KMS-11 (cell line): ENCODE data around the gene OPRL1.

Experiments
- H2AFZ ChIP-seq: fragments of 200-600 bp; sonication (generic); 2 replicates; pipeline ENCODE4 v1.6.1; 2016; ENCODE audit warnings: antibody characterized with exemption, mixed run types, low read depth
- H3K27ac ChIP-seq: fragments of 200-600 bp; sonication (generic); 2 replicates; pipeline ENCODE4 v1.6.1; 2016; ENCODE audit warnings: mild to moderate bottlenecking, mixed run types
- H3K27me3 ChIP-seq: fragments of 200-600 bp; sonication (generic); 2 replicates; pipeline ENCODE4 v1.6.1; 2017; ENCODE audit warnings: mild to moderate bottlenecking, low read depth, mixed run types, moderate library complexity; ENCODE audit not compliant: insufficient read depth
- H3K36me3 ChIP-seq: fragments of 200-600 bp; sonication (generic); 2 replicates; pipeline ENCODE4 v1.6.1; 2017; ENCODE audit warnings: mild to moderate bottlenecking, mixed run types; ENCODE audit not compliant: insufficient read depth
- H3K4me1 ChIP-seq: fragments of 200-600 bp; sonication (generic); 2 replicates; pipeline ENCODE4 v1.6.1; 2016; ENCODE audit warnings: mild to moderate bottlenecking, low read depth, mixed run types; ENCODE audit not compliant: poor library complexity, severe bottlenecking
- H3K4me2 ChIP-seq: fragments of 200-600 bp; sonication (generic); 2 replicates; pipeline ENCODE4 v1.7.0; 2016; ENCODE audit warnings: mild to moderate bottlenecking, mixed run types
- H3K4me3 ChIP-seq: fragments of 200-600 bp; sonication (generic); IDR thresholded peaks from 2 replicates; pipeline ENCODE4 v1.6.1; 2017; ENCODE audit warnings: low read depth, low read length, mixed read lengths; ENCODE audit not compliant: insufficient read depth
- H3K79me2 ChIP-seq: fragments of 200-600 bp; sonication (generic); 2 replicates; pipeline ENCODE4 v1.6.1; 2016; ENCODE audit warnings: low read depth, mixed run types; ENCODE audit not compliant: insufficient read depth
- H3K9ac ChIP-seq: fragments of 200-600 bp; sonication (generic); 2 replicates; pipeline ENCODE4 v1.6.1; 2016; ENCODE audit warnings: mild to moderate bottlenecking, mixed run types
- H4K20me1 ChIP-seq: fragments of 200-600 bp; sonication (generic); 2 replicates; pipeline ENCODE4 v1.6.1; 2016; ENCODE audit warnings: mild to moderate bottlenecking, mixed run types; ENCODE audit not compliant: insufficient read depth
- TF ChIP-seq, protein P1 (sequence below): fragments of 200-600 bp; sonication (generic); conservative IDR thresholded peaks from 2 replicates; pipeline ENCODE4 v1.6.1; 2017; ENCODE audit warnings: low read depth, mild to moderate bottlenecking, antibody characterized with exemption, low read length, moderate library complexity, mixed read lengths

OPRL1 gene

DNA sequence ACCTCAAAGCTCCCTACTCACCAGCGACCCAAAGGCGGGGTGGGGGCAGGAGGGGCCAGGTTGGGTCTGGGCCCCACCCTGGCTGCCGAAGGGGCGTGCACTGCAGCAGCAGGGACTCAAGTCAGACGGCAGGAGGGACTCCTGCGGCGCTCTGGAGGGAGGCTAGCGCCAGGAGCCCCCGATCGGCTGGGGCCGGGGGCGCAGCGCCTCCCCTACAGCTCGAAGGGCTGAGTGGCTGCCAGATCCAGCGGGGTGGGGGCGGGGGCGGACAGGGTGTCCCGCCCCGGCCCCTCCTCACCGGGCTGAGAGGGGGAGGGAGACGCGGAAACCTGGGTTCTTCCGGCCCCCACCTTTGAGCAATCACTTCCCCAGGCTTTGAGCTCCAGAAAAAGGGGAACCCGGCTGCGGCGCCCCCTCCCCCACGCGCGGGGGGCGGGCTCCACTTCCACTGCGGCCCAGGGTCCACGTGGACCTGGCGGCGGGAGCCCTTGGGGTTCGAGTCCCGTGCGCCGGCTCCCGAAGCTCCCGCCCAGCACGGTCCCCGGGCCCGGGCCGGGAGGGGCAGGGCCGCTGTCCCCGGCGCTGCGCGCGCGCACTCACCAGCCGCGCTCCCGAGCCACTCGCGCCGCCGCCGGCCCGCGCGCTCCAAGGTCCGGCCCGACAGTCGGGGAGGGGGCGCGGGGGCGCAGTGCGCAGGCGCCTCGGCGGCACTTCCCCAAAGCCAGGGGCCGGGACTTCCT, 439 bp upstream of the OPRL1 start, which contains the start of gene RGS19:
TSS of gene RGS19 (minus strand) at position 246 of the 740 bp plus-strand sequence. CDS start 2,632 bp downstream, outside the sequence.
- no peaks in the 10 kb centered on the region for H4K20me1 ChIP-seq
- H3K4me1 ChIP-seq = peaks cover 20% of the 10 kb centered on the region
- no peak within 1 kb of the TSS for H3K27ac ChIP-seq
- H3K79me2 ChIP-seq = no peaks in the 10 kb centered on the region
- H3K36me3 ChIP-seq = no peaks in the 10 kb centered on the region
- peaks cover 48% of the 10 kb centered on the region for H3K27me3 ChIP-seq
- TF ChIP-seq, protein P1, sequence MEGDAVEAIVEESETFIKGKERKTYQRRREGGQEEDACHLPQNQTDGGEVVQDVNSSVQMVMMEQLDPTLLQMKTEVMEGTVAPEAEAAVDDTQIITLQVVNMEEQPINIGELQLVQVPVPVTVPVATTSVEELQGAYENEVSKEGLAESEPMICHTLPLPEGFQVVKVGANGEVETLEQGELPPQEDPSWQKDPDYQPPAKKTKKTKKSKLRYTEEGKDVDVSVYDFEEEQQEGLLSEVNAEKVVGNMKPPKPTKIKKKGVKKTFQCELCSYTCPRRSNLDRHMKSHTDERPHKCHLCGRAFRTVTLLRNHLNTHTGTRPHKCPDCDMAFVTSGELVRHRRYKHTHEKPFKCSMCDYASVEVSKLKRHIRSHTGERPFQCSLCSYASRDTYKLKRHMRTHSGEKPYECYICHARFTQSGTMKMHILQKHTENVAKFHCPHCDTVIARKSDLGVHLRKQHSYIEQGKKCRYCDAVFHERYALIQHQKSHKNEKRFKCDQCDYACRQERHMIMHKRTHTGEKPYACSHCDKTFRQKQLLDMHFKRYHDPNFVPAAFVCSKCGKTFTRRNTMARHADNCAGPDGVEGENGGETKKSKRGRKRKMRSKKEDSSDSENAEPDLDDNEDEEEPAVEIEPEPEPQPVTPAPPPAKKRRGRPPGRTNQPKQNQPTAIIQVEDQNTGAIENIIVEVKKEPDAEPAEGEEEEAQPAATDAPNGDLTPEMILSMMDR = no peak
- no peak within 1 kb of the TSS for H3K4me3 ChIP-seq
- peak within 1 kb of the TSS; percentile 98 for H3K4me2 ChIP-seq
- H2AFZ ChIP-seq = peak within 1 kb of the TSS; percentile 87
- peak within 1 kb of the TSS; percentile 74 for H3K9ac ChIP-seq

DNA sequence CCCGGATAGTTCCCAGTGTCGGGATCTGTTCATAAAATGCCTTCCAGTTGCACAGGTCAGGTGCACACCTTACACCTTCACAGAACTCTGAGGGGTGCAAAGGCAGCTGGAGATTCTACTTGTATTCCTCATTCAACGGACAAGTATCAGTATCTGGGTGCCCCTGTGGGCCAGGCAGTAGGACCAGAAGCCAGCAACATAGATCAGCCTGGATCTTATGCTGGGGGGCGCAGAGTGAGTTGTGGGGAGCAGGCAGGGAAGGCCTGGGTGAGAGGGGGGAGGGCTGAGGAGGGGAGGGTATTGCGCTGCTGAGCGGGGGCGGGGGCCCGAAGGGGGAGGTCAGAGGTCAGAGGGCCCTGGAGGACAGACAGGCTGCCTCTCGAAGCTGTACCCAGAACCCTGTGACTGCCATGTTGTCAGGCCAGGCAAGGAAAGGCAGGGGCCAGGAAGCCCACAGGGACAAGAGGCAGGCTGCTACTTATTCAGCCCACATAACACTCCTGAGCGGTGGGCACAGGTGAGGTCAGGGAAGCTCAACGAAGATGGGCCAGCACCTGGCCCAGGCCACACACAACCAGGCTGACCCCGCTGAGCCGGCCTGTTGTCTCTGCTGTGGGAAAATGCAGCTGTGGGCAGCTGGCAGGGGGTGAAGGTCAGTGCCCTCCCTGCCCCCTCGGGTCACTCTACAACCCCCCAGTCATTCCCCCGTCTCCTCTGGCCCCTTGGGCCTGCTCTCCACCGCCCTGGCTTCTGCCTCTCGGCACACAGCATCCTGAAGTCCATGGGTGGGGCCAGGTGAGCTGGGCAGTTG, 1.1 kb downstream of the OPRL1 start:
- H2AFZ ChIP-seq = no peak overlapping the region
- H3K36me3 ChIP-seq = no peaks in the 10 kb centered on the region
- H3K4me1 ChIP-seq = peaks cover 20% of the 10 kb centered on the region
- H3K4me2 ChIP-seq = no peak overlapping the region
- no peak overlapping the region for H3K27ac ChIP-seq
- H3K79me2 ChIP-seq = no peaks in the 10 kb centered on the region
- H3K4me3 ChIP-seq = no peak overlapping the region
- H4K20me1 ChIP-seq = no peaks in the 10 kb centered on the region
- H3K9ac ChIP-seq = no peak overlapping the region
- peaks cover 63% of the 10 kb centered on the region for H3K27me3 ChIP-seq
- TF ChIP-seq, protein P1 = no peak

DNA sequence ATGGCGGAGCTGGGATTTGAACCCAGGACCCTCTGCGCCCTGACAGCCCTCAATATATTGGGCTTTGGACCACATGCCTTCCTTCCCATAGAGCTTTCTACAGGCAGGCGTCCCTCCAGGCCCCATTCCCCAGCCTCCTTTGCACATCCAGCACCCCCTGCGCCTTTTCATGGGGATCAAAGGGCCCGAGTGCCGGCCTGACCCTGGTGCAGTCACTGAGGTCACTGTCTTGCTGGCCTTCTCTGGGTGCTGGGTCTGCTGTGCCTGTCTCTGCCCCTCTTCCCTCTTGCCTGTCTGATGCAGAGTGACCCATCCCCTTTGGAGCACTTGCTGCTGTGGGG, 1.7 kb downstream of the OPRL1 start:
- H3K4me1 ChIP-seq = peaks cover 20% of the 10 kb centered on the region
- no peak overlapping the region for H2AFZ ChIP-seq
- no peak overlapping the region for H3K4me2 ChIP-seq
- no peak overlapping the region for H3K4me3 ChIP-seq
- no peaks in the 10 kb centered on the region for H4K20me1 ChIP-seq
- H3K9ac ChIP-seq = no peak overlapping the region
- no peaks in the 10 kb centered on the region for H3K36me3 ChIP-seq
- no peaks in the 10 kb centered on the region for H3K79me2 ChIP-seq
- H3K27me3 ChIP-seq = peaks cover 69% of the 10 kb centered on the region
- no peak overlapping the region for H3K27ac ChIP-seq
- TF ChIP-seq, protein P1 = no peak

DNA sequence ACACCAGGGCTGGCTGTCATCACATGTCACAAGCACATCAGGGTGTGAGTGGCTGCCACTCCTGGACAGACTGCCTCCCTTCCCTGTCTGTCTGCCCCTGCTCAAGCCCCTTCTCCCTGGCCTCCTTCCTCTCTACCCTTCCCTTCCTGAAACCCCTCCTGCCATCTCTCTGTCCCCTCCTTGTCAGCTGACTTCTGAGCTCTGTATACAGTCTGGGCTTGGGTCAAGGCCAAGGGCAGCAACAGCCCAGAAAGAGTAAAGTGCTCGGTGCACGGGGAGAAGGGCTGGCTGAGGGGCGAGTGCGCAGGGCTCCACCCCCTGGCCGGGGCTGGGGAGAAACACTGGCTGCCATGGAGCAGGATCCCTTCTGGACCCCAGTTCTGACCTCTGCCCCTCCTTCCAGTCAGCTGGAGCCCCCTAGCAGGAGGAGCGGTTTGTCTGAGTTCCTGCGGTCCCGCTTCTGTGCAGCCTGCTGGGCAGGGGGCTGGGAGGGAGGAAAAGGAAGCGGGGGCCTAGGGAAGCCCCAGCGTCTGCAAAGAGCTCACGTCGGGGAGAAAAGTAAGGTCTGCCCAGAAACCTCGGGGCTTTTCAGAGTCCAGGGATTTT, 2.3 kb downstream of the OPRL1 start:
- Histone ChIP-seq H3K79me2 (no peaks in the 10 kb centered on the region), H3K4me2 (no peak overlapping the region), H4K20me1 (no peaks in the 10 kb centered on the region), H3K9ac (no peak overlapping the region), H3K4me1 (peaks cover 17% of the 10 kb centered on the region), H3K27me3 (peaks cover 72% of the 10 kb centered on the region), H3K27ac (no peak overlapping the region), H2AFZ (no peak overlapping the region), H3K36me3 (no peaks in the 10 kb centered on the region), H3K4me3 (no peak overlapping the region)
- TF ChIP-seq, protein P1 = no peak
